GM19438 (cell line): Measurements from ENCODE around the gene TMEM244.
"Not testable (repeated sequence)": the region's sequence is repeated elsewhere in the genome, so short reads cannot be mapped to it uniquely, and the experiment has no call there.

Experiments used
- ATAC-seq: cut with Tn5 transposase; IDR thresholded peaks from one replicate; pipeline ENCODE4 v1.9.1; 2021; ENCODE audit warnings: low read depth; ENCODE audit not compliant: unreplicated experiment

TMEM244 gene

GRCh38 chr6:129871221-129871620 is 10.1 kb upstream of the TMEM244 start:
- ATAC-seq = no peak

GRCh38 chr6:129867403-129867802 is 6.3 kb upstream of the TMEM244 start:
- ATAC-seq = no peak

- ATAC-seq = no peak
These were observed 5.6 kb upstream of the TMEM244 start for GRCh38 chr6:129866688-129867087.

- no peak for ATAC-seq
These were observed 5.1 kb upstream of the TMEM244 start for GRCh38 chr6:129866256-129866655.

- ATAC-seq = no peak
These were observed 3.9 kb upstream of the TMEM244 start for GRCh38 chr6:129865013-129865412.

- ATAC-seq = no peak
These were observed 2.5 kb upstream of the TMEM244 start for GRCh38 chr6:129863664-129864063.

GRCh38 chr6:129859524-129859923 is 1.6 kb downstream of the TMEM244 start:
- no peak for ATAC-seq

GRCh38 chr6:129857838-129858237 is 3.3 kb downstream of the TMEM244 start:
- ATAC-seq = no peak

GRCh38 chr6:129853996-129854711 is 7.0 kb downstream of the TMEM244 start:
- no peak for ATAC-seq

- no peak for ATAC-seq
These were observed 8.8 kb downstream of the TMEM244 start for GRCh38 chr6:129852257-129852858.

- ATAC-seq = no peak
These were observed 11.7 kb downstream of the TMEM244 start for GRCh38 chr6:129849456-129849855.

GRCh38 chr6:129846761-129847160 is 14.4 kb downstream of the TMEM244 start:
- no peak for ATAC-seq

GRCh38 chr6:129845696-129846095 is 15.4 kb downstream of the TMEM244 start:
- ATAC-seq = no peak

GRCh38 chr6:129844118-129844891 is 16.8 kb downstream of the TMEM244 start:
- no peak for ATAC-seq

- no peak for ATAC-seq
These were observed 17.5 kb downstream of the TMEM244 start for GRCh38 chr6:129843573-129843972.

GRCh38 chr6:129842881-129843409 is 18.2 kb downstream of the TMEM244 start:
- ATAC-seq = no peak

- no peak for ATAC-seq
These were observed 19.0 kb downstream of the TMEM244 start for GRCh38 chr6:129842137-129842536.

GRCh38 chr6:129839562-129839961 is 21.6 kb downstream of the TMEM244 start:
- not testable (repeated sequence) for ATAC-seq

- no peak for ATAC-seq
These were observed 25.4 kb downstream of the TMEM244 start for GRCh38 chr6:129835691-129836090.

- ATAC-seq = no peak
These were observed 28.8 kb downstream of the TMEM244 start for GRCh38 chr6:129832299-129832698.

GRCh38 chr6:129828229-129828628 is 32.9 kb downstream of the TMEM244 start:
- no peak for ATAC-seq
